Measurements from ENCODE around the gene RABGEF1.
"Not testable (repeated sequence)": the region's sequence is repeated elsewhere in the genome, so short reads cannot be mapped to it uniquely, and the experiment has no call there.

Gene RABGEF1

GRCh38 chr7:66776383-66776782 is 35.9 kb downstream of the RABGEF1 start:
- not testable (repeated sequence) for H3K18ac ChIP-seq (ENCODE audit: low read length)

GRCh38 chr7:66776800-66777442 is 36.4 kb downstream of the RABGEF1 start:
- H2AK5ac ChIP-seq (ENCODE audit: low read length): no peak overlapping the region
- no CpG with 5 or more reads among the region's 2 CpGs for WGBS (ENCODE audit: extremely low coverage, insufficient coverage, insufficient read length)
- no peak overlapping the region for H2AFZ ChIP-seq (ENCODE audit: insufficient read depth, low read length, poor library complexity)
- H2BK12ac ChIP-seq (ENCODE audit: low read length): no peak overlapping the region
- no peak overlapping the region for H4K8ac ChIP-seq (ENCODE audit: low read depth, low read length)
- H3K79me2 ChIP-seq (ENCODE audit: control insufficient read depth, insufficient read depth, low read length, poor library complexity): no peaks in the 10 kb centered on the region
- H3K27me3 ChIP-seq (ENCODE audit: insufficient read depth, low read length): no peaks in the 10 kb centered on the region
- DNase-seq: no peak
- peaks cover 16 to 29% of the 10 kb centered on the region in 2 experiments for H3K36me3 ChIP-seq (ENCODE audit: control insufficient read depth in 1 of 2, insufficient read depth in 2 of 2, low read length in 2 of 2)
- no peak overlapping the region for H3K4me2 ChIP-seq (ENCODE audit: low read length)
- no peak overlapping the region for H4K12ac ChIP-seq (ENCODE audit: low read depth, low read length)
- H3K14ac ChIP-seq (ENCODE audit: low read length): no peak overlapping the region
- H3K9me3 ChIP-seq (ENCODE audit: insufficient read depth, low read depth, low read length): no peaks in the 10 kb centered on the region
- no peak overlapping the region for H3K4me3 ChIP-seq (ENCODE audit: low read depth, low read length)
- H2BK120ac ChIP-seq (ENCODE audit: insufficient read depth, low read length, poor library complexity): no peak overlapping the region
- H3K4ac ChIP-seq (ENCODE audit: low read depth, low read length): no peak overlapping the region
- no peak overlapping the region for H3K23ac ChIP-seq (ENCODE audit: low read length)
- H3K18ac ChIP-seq (ENCODE audit: low read length): no peak overlapping the region
- H3K79me1 ChIP-seq (ENCODE audit: low read length): no peaks in the 10 kb centered on the region
- no peak overlapping the region for H4K91ac ChIP-seq (ENCODE audit: low read depth, low read length)
- no peak overlapping the region for H3K27ac ChIP-seq (ENCODE audit: low read depth, low read length)
- no peaks in the 10 kb centered on the region for H3K4me1 ChIP-seq (ENCODE audit: control insufficient read depth in 1 of 2, insufficient read depth in 2 of 2, low read length in 2 of 2)
- no peak overlapping the region for H2BK5ac ChIP-seq (ENCODE audit: low read depth, low read length, poor library complexity)
- no peak overlapping the region for H3K9ac ChIP-seq (ENCODE audit: low read length)

More at GRCh38 chr7:66776383-66776782, 35.9 kb downstream of the RABGEF1 start:
- H2BK12ac ChIP-seq (ENCODE audit: low read length); H3K27me3 ChIP-seq (ENCODE audit: insufficient read depth, low read length); H3K9ac ChIP-seq (ENCODE audit: low read length); H2AFZ ChIP-seq (ENCODE audit: insufficient read depth, low read length, poor library complexity); H4K12ac ChIP-seq (ENCODE audit: low read depth, low read length); H2BK120ac ChIP-seq (ENCODE audit: insufficient read depth, low read length, poor library complexity); DNase-seq; H3K27ac ChIP-seq (ENCODE audit: low read depth, low read length); H3K23ac ChIP-seq (ENCODE audit: low read length); H4K91ac ChIP-seq (ENCODE audit: low read depth, low read length); H3K4me3 ChIP-seq (ENCODE audit: low read depth, low read length); H3K14ac ChIP-seq (ENCODE audit: low read length); H3K4me1 ChIP-seq (ENCODE audit: control insufficient read depth in 1 of 2, insufficient read depth in 2 of 2, low read length in 2 of 2); H3K79me1 ChIP-seq (ENCODE audit: low read length); H2BK5ac ChIP-seq (ENCODE audit: low read depth, low read length, poor library complexity); H3K79me2 ChIP-seq (ENCODE audit: control insufficient read depth, insufficient read depth, low read length, poor library complexity); H4K8ac ChIP-seq (ENCODE audit: low read depth, low read length); H3K4me2 ChIP-seq (ENCODE audit: low read length); H3K9me3 ChIP-seq (ENCODE audit: insufficient read depth, low read depth, low read length); H2AK5ac ChIP-seq (ENCODE audit: low read length): not testable (repeated sequence)
- Histone ChIP-seq H3K4ac (ENCODE audit: low read depth, low read length) (peak overlapping the region; percentile 31), H3K36me3 (ENCODE audit: control insufficient read depth in 1 of 2, insufficient read depth in 2 of 2, low read length in 2 of 2) (peaks cover 14 to 25% of the 10 kb centered on the region in 2 experiments)
- WGBS (ENCODE audit: extremely low coverage, insufficient coverage, insufficient read length): no CpG with 5 or more reads among the region's 5 CpGs

GRCh38 chr7:66778201-66778600 is 37.7 kb downstream of the RABGEF1 start:
- no peak overlapping the region for H3K9ac ChIP-seq (ENCODE audit: low read length)
- no peak overlapping the region for H3K4ac ChIP-seq (ENCODE audit: low read depth, low read length)
- no peak overlapping the region for H3K14ac ChIP-seq (ENCODE audit: low read length)
- H2AK5ac ChIP-seq (ENCODE audit: low read length): no peak overlapping the region
- H3K4me1 ChIP-seq (ENCODE audit: control insufficient read depth in 1 of 2, insufficient read depth in 2 of 2, low read length in 2 of 2): no peaks in the 10 kb centered on the region
- H3K27ac ChIP-seq (ENCODE audit: low read depth, low read length): no peak overlapping the region
- no peak overlapping the region for H3K18ac ChIP-seq (ENCODE audit: low read length)
- peaks cover 19 to 31% of the 10 kb centered on the region in 2 experiments for H3K36me3 ChIP-seq (ENCODE audit: control insufficient read depth in 1 of 2, insufficient read depth in 2 of 2, low read length in 2 of 2)
- no CpG with 5 or more reads among the region's 4 CpGs for WGBS (ENCODE audit: extremely low coverage, insufficient coverage, insufficient read length)
- H3K4me2 ChIP-seq (ENCODE audit: low read length): no peak overlapping the region
- no peak overlapping the region for H2BK5ac ChIP-seq (ENCODE audit: low read depth, low read length, poor library complexity)
- H4K12ac ChIP-seq (ENCODE audit: low read depth, low read length): no peak overlapping the region
- H4K91ac ChIP-seq (ENCODE audit: low read depth, low read length): no peak overlapping the region
- H2BK120ac ChIP-seq (ENCODE audit: insufficient read depth, low read length, poor library complexity): no peak overlapping the region
- no peak overlapping the region for H3K23ac ChIP-seq (ENCODE audit: low read length)
- no peaks in the 10 kb centered on the region for H3K9me3 ChIP-seq (ENCODE audit: insufficient read depth, low read depth, low read length)
- no peak overlapping the region for H2AFZ ChIP-seq (ENCODE audit: insufficient read depth, low read length, poor library complexity)
- no peak overlapping the region for H3K4me3 ChIP-seq (ENCODE audit: low read depth, low read length)
- H2BK12ac ChIP-seq (ENCODE audit: low read length): no peak overlapping the region
- no peaks in the 10 kb centered on the region for H3K79me1 ChIP-seq (ENCODE audit: low read length)
- H4K8ac ChIP-seq (ENCODE audit: low read depth, low read length): no peak overlapping the region
- no peaks in the 10 kb centered on the region for H3K79me2 ChIP-seq (ENCODE audit: control insufficient read depth, insufficient read depth, low read length, poor library complexity)
- peak in 1 of 2 donors; percentile 64 for DNase-seq
- no peaks in the 10 kb centered on the region for H3K27me3 ChIP-seq (ENCODE audit: insufficient read depth, low read length)

- H3K4me1 ChIP-seq (ENCODE audit: control insufficient read depth in 1 of 2, insufficient read depth in 2 of 2, low read length in 2 of 2): no peaks in the 10 kb centered on the region
Measured at GRCh38 chr7:66779669-66780409, 39.3 kb downstream of the RABGEF1 start.

More at GRCh38 chr7:66779669-66780409, 39.3 kb downstream of the RABGEF1 start:
- Histone ChIP-seq H3K18ac (ENCODE audit: low read length) (no peak overlapping the region), H3K27me3 (ENCODE audit: insufficient read depth, low read length) (no peaks in the 10 kb centered on the region), H4K91ac (ENCODE audit: low read depth, low read length) (no peak overlapping the region), H3K4me3 (ENCODE audit: low read depth, low read length) (no peak overlapping the region), H2AK5ac (ENCODE audit: low read length) (no peak overlapping the region), H3K4ac (ENCODE audit: low read depth, low read length) (no peak overlapping the region), H3K79me1 (ENCODE audit: low read length) (no peaks in the 10 kb centered on the region), H4K8ac (ENCODE audit: low read depth, low read length) (no peak overlapping the region), H2BK5ac (ENCODE audit: low read depth, low read length, poor library complexity) (no peak overlapping the region), H3K9me3 (ENCODE audit: insufficient read depth, low read depth, low read length) (no peaks in the 10 kb centered on the region), H3K36me3 (ENCODE audit: control insufficient read depth in 1 of 2, insufficient read depth in 2 of 2, low read length in 2 of 2) (peaks cover 15 to 21% of the 10 kb centered on the region in 2 experiments), H3K79me2 (ENCODE audit: control insufficient read depth, insufficient read depth, low read length, poor library complexity) (no peaks in the 10 kb centered on the region), H3K9ac (ENCODE audit: low read length) (no peak overlapping the region), H2BK12ac (ENCODE audit: low read length) (no peak overlapping the region), H3K4me2 (ENCODE audit: low read length) (no peak overlapping the region), H3K27ac (ENCODE audit: low read depth, low read length) (no peak overlapping the region), H3K14ac (ENCODE audit: low read length) (no peak overlapping the region), H3K23ac (ENCODE audit: low read length) (no peak overlapping the region), H2AFZ (ENCODE audit: insufficient read depth, low read length, poor library complexity) (no peak overlapping the region), H4K12ac (ENCODE audit: low read depth, low read length) (no peak overlapping the region), H2BK120ac (ENCODE audit: insufficient read depth, low read length, poor library complexity) (no peak overlapping the region)
- WGBS (ENCODE audit: extremely low coverage, insufficient coverage, insufficient read length): no CpG with 5 or more reads among the region's 5 CpGs
- DNase-seq: peak in 1 of 2 donors; percentile 19

All from trophoblast cell (in vitro differentiated cells and primary cell).